ENCODE data around the gene SLC44A5.

The SLC44A5 gene

DNA sequence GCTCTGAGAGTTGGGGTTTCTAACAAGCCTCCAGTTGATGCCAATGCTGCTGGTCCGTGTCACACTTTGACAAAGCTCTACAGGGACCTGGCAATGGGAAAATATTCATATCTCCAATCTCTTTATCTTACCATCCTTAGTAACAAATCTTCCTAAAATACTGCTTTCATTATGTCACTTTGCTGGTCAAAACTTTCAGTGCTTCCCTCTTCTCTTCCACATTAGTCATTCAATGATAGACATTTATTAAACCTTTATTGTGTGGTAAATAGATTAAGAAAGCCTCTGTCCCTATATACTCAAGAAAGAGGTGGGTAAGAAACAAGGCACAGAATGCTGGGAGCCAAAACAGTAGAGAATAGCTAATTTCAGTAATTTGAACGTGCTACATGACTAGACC is 79.3 kb downstream of the SLC44A5 start:
- no peak overlapping the region for H3K4me3 ChIP-seq (ENCODE audit: low read length in 2 of 2)
- no CpG with 5 or more reads among the region's 2 CpGs for WGBS, 2 donors (ENCODE audit: extremely low coverage in 2 of 2, insufficient read length in 2 of 2, insufficient replicate concordance in 1 of 2)
- H2BK15ac ChIP-seq (ENCODE audit: low read length): no peak overlapping the region

DNA sequence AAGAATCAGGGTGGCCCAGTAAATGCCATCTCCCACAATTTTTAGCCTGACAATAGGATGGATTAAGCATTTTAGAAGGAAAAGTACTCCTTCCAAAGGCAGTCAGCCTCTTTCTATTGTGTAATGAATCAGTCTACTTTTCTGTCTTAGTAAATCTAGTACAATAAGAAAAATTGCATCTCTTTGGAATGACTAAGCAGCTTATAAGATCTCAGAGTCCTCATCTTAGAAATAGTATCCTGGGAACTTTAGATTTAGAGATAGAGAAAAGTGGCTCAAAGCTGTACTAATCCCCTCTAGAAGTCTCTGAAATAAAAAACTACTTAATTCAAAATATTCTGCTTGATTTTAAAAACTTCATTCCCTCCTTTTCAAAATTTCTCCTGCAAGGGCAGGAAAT is 81.4 kb downstream of the SLC44A5 start:
- H2AK5ac ChIP-seq (ENCODE audit: low read depth, low read length): no peak overlapping the region
- no peaks in the 10 kb centered on the region for H3K79me1 ChIP-seq (ENCODE audit: low read depth, low read length)
- no peak overlapping the region for H4K8ac ChIP-seq (ENCODE audit: low read depth, low read length)
- DNase-seq (ENCODE audit: low spot score): no peak
- H2BK15ac ChIP-seq (ENCODE audit: low read length): no peak overlapping the region
- no peak overlapping the region for H3K18ac ChIP-seq (ENCODE audit: low read length)
- no peak overlapping the region for H2BK120ac ChIP-seq (ENCODE audit: low read depth, low read length)
- H3K36me3 ChIP-seq (replicated peaks in 1 of 2; ENCODE audit: control insufficient read depth in 2 of 2, insufficient read depth in 2 of 2, low read length in 2 of 2): no peaks in the 10 kb centered on the region
- peaks cover 0 to 9% of the 10 kb centered on the region in 2 donors for H3K4me1 ChIP-seq (ENCODE audit: control insufficient read depth in 2 of 2, insufficient read depth in 1 of 2, low read depth in 1 of 2, low read length in 2 of 2)
- no peak overlapping the region for H3K14ac ChIP-seq (ENCODE audit: low read length)
- H4K91ac ChIP-seq (ENCODE audit: low read depth, low read length, poor library complexity): no peak overlapping the region
- no peak overlapping the region for H3K27ac ChIP-seq (replicated peaks; ENCODE audit: low read length)
- H3K4ac ChIP-seq (ENCODE audit: low read length): no peak overlapping the region
- no peak overlapping the region for H3K9ac ChIP-seq (ENCODE audit: low read depth, low read length, poor library complexity)
- no peak overlapping the region for H2BK12ac ChIP-seq (ENCODE audit: low read length)
- no peaks in the 10 kb centered on the region for H3K27me3 ChIP-seq (ENCODE audit: control insufficient read depth in 3 of 3, insufficient read depth in 3 of 3, low read depth in 1 of 3, low read length in 3 of 3)
- no peak overlapping the region for H2BK5ac ChIP-seq (ENCODE audit: low read length)
- no peak overlapping the region for H3K4me2 ChIP-seq (ENCODE audit: insufficient read depth, low read length, poor library complexity, severe bottlenecking)
- no peak overlapping the region for H2AFZ ChIP-seq (ENCODE audit: low read length)
- H3K4me3 ChIP-seq (ENCODE audit: low read length in 2 of 2): no peak overlapping the region
- H3K9me3 ChIP-seq (replicated peaks in 1 of 2; ENCODE audit: control insufficient read depth in 2 of 2, insufficient read depth in 1 of 2, low read depth in 1 of 2, low read length in 2 of 2): no peaks in the 10 kb centered on the region
- no peak overlapping the region for H3K23ac ChIP-seq (ENCODE audit: low read depth, low read length, poor library complexity)

More for the DNA sequence above, 79.3 kb downstream of the SLC44A5 start:
- no peak for DNase-seq (ENCODE audit: low spot score)
- no peak overlapping the region for H3K23ac ChIP-seq (ENCODE audit: low read depth, low read length, poor library complexity)
- no peaks in the 10 kb centered on the region for H3K27me3 ChIP-seq (ENCODE audit: control insufficient read depth in 3 of 3, insufficient read depth in 3 of 3, low read depth in 1 of 3, low read length in 3 of 3)
- H3K4ac ChIP-seq (ENCODE audit: low read length): no peak overlapping the region
- no peak overlapping the region for H2AK5ac ChIP-seq (ENCODE audit: low read depth, low read length)
- H3K4me1 ChIP-seq (ENCODE audit: control insufficient read depth in 2 of 2, insufficient read depth in 1 of 2, low read depth in 1 of 2, low read length in 2 of 2): peaks cover 0 to 9% of the 10 kb centered on the region in 2 donors
- no peak overlapping the region for H4K91ac ChIP-seq (ENCODE audit: low read depth, low read length, poor library complexity)
- no peak overlapping the region for H3K14ac ChIP-seq (ENCODE audit: low read length)
- H2BK120ac ChIP-seq (ENCODE audit: low read depth, low read length): no peak overlapping the region
- no peak overlapping the region for H3K9ac ChIP-seq (ENCODE audit: low read depth, low read length, poor library complexity)
- H3K9me3 ChIP-seq (replicated peaks in 1 of 2; ENCODE audit: control insufficient read depth in 2 of 2, insufficient read depth in 1 of 2, low read depth in 1 of 2, low read length in 2 of 2): no peaks in the 10 kb centered on the region
- no peak overlapping the region for H3K27ac ChIP-seq (replicated peaks; ENCODE audit: low read length)
- no peak overlapping the region for H2AFZ ChIP-seq (ENCODE audit: low read length)
- H3K4me2 ChIP-seq (ENCODE audit: insufficient read depth, low read length, poor library complexity, severe bottlenecking): no peak overlapping the region
- H3K79me1 ChIP-seq (ENCODE audit: low read depth, low read length): no peaks in the 10 kb centered on the region
- no peak overlapping the region for H3K18ac ChIP-seq (ENCODE audit: low read length)
- no peak overlapping the region for H2BK12ac ChIP-seq (ENCODE audit: low read length)
- no peak overlapping the region for H4K8ac ChIP-seq (ENCODE audit: low read depth, low read length)
- H2BK5ac ChIP-seq (ENCODE audit: low read length): no peak overlapping the region
- H3K36me3 ChIP-seq (replicated peaks in 1 of 2; ENCODE audit: control insufficient read depth in 2 of 2, insufficient read depth in 2 of 2, low read length in 2 of 2): no peaks in the 10 kb centered on the region

DNA sequence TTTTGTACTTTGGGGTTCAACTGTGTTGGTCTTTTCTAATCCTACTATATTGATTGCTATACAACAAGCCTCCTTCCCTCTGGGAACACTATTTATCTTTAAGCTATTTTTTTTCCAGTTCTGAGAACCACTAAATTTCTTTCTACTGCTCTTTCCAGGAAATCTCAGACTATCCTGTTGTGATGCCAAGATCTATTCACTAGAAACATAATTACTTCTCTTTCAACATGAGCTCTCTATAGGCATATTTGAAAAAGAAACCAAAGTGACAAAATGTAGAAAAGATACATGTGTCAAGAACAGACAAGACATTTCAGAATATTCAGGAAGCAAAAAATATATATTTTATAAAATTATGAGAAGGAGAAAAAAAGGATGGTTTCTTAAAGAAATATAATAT is 82.9 kb downstream of the SLC44A5 start:
- DNase-seq (ENCODE audit: low spot score): no peak
- Histone ChIP-seq H3K4ac (ENCODE audit: low read length) (no peak overlapping the region), H3K9ac (ENCODE audit: low read depth, low read length, poor library complexity) (no peak overlapping the region), H3K14ac (ENCODE audit: low read length) (no peak overlapping the region), H2AFZ (ENCODE audit: low read length) (no peak overlapping the region), H3K27ac (replicated peaks; ENCODE audit: low read length) (no peak overlapping the region), H3K4me1 (ENCODE audit: control insufficient read depth in 2 of 2, insufficient read depth in 1 of 2, low read depth in 1 of 2, low read length in 2 of 2) (peaks cover 0 to 9% of the 10 kb centered on the region in 2 donors), H3K18ac (ENCODE audit: low read length) (no peak overlapping the region), H2BK120ac (ENCODE audit: low read depth, low read length) (no peak overlapping the region), H3K79me1 (ENCODE audit: low read depth, low read length) (no peaks in the 10 kb centered on the region), H3K27me3 (ENCODE audit: control insufficient read depth in 3 of 3, insufficient read depth in 3 of 3, low read depth in 1 of 3, low read length in 3 of 3) (no peaks in the 10 kb centered on the region), H3K4me3 (ENCODE audit: low read length in 2 of 2) (no peak overlapping the region), H3K9me3 (replicated peaks in 1 of 2; ENCODE audit: control insufficient read depth in 2 of 2, insufficient read depth in 1 of 2, low read depth in 1 of 2, low read length in 2 of 2) (no peaks in the 10 kb centered on the region), H2AK5ac (ENCODE audit: low read depth, low read length) (no peak overlapping the region), H2BK15ac (ENCODE audit: low read length) (no peak overlapping the region), H3K4me2 (ENCODE audit: insufficient read depth, low read length, poor library complexity, severe bottlenecking) (no peak overlapping the region), H2BK12ac (ENCODE audit: low read length) (no peak overlapping the region), H4K8ac (ENCODE audit: low read depth, low read length) (no peak overlapping the region), H4K91ac (ENCODE audit: low read depth, low read length, poor library complexity) (no peak overlapping the region), H2BK5ac (ENCODE audit: low read length) (no peak overlapping the region), H3K23ac (ENCODE audit: low read depth, low read length, poor library complexity) (no peak overlapping the region), H3K36me3 (replicated peaks in 1 of 2; ENCODE audit: control insufficient read depth in 2 of 2, insufficient read depth in 2 of 2, low read length in 2 of 2) (no peaks in the 10 kb centered on the region)

DNA sequence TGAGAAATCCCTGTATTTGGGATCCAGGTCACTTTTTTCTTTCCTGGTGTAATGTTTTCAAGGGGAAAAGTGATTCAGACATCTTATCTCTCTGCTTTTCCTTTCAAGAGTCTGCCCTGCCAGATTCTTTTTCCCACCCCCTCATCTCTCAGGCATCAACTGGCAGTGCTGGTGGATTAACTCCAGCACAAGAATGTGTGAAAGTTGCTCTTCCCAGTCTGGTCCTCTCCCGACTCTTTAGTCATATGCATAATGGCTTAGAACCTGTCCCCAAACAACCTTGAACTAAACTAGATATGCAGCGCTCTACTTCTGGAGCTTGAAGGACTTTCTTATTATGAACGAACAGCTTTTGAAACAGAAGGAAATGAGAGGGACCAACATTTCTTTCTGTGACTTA is 88.5 kb downstream of the SLC44A5 start:
- Histone ChIP-seq H2BK12ac (ENCODE audit: low read length) (no peak overlapping the region), H2AK5ac (ENCODE audit: low read depth, low read length) (no peak overlapping the region), H2BK15ac (ENCODE audit: low read length) (no peak overlapping the region), H4K8ac (ENCODE audit: low read depth, low read length) (no peak overlapping the region), H3K4me1 (ENCODE audit: control insufficient read depth in 2 of 2, insufficient read depth in 1 of 2, low read depth in 1 of 2, low read length in 2 of 2) (peaks cover 7 to 8% of the 10 kb centered on the region in 2 donors), H3K23ac (ENCODE audit: low read depth, low read length, poor library complexity) (no peak overlapping the region), H2BK5ac (ENCODE audit: low read length) (no peak overlapping the region), H3K36me3 (replicated peaks in 1 of 2; ENCODE audit: control insufficient read depth in 2 of 2, insufficient read depth in 2 of 2, low read length in 2 of 2) (no peaks in the 10 kb centered on the region), H3K27me3 (ENCODE audit: control insufficient read depth in 3 of 3, insufficient read depth in 3 of 3, low read depth in 1 of 3, low read length in 3 of 3) (no peaks in the 10 kb centered on the region), H3K27ac (replicated peaks; ENCODE audit: low read length) (no peak overlapping the region), H3K79me1 (ENCODE audit: low read depth, low read length) (no peaks in the 10 kb centered on the region), H3K18ac (ENCODE audit: low read length) (no peak overlapping the region), H4K91ac (ENCODE audit: low read depth, low read length, poor library complexity) (no peak overlapping the region), H3K4me2 (ENCODE audit: insufficient read depth, low read length, poor library complexity, severe bottlenecking) (no peak overlapping the region), H3K4ac (ENCODE audit: low read length) (no peak overlapping the region), H3K9me3 (replicated peaks in 1 of 2; ENCODE audit: control insufficient read depth in 2 of 2, insufficient read depth in 1 of 2, low read depth in 1 of 2, low read length in 2 of 2) (no peaks in the 10 kb centered on the region), H3K9ac (ENCODE audit: low read depth, low read length, poor library complexity) (no peak overlapping the region), H3K14ac (ENCODE audit: low read length) (no peak overlapping the region), H2BK120ac (ENCODE audit: low read depth, low read length) (no peak overlapping the region), H3K4me3 (ENCODE audit: low read length in 2 of 2) (no peak overlapping the region), H2AFZ (ENCODE audit: low read length) (no peak overlapping the region)
- DNase-seq (ENCODE audit: low spot score): no peak
- WGBS, 2 donors (ENCODE audit: extremely low coverage in 2 of 2, insufficient read length in 2 of 2, insufficient replicate concordance in 1 of 2): no CpG with 5 or more reads among the region's 3 CpGs
